Spinal cord (tissue), 10 donors: ENCODE data around the gene PGM1. TPM values are rescaled to one million over a fixed set of nuclear protein-coding genes. Genes with fewer than 3 reads are reported as not detected.
A peak's percentile ranks its signal among the peaks of the same experiment; 100 is the strongest.

ENCODE experiments used
- DNase-seq, 6 donors: peaks; one replicate each; pipeline versions ENCODE4 v3.0.0 to v3.0.0-alpha.2; 2013 to 2015; ENCODE audit warnings: low spot score in 6 of 6, low read depth in 4 of 6
- H3K27ac ChIP-seq: one replicate; pipeline ENCODE4 v1.5.1; 2013; ENCODE audit warnings: low read depth, low read length, control low read depth
- H3K27me3 ChIP-seq: one replicate; pipeline ENCODE4 v1.6.1; 2013; ENCODE audit warnings: low read length; ENCODE audit not compliant: control insufficient read depth, insufficient read depth
- H3K36me3 ChIP-seq: one replicate; pipeline ENCODE4 v1.6.1; 2013; ENCODE audit warnings: low read length; ENCODE audit not compliant: control insufficient read depth, insufficient read depth
- H3K4me1 ChIP-seq: one replicate; pipeline ENCODE4 v1.6.1; 2013; ENCODE audit warnings: low read length; ENCODE audit not compliant: control insufficient read depth, insufficient read depth
- H3K4me3 ChIP-seq: one replicate; pipeline ENCODE4 v1.5.1; 2013; ENCODE audit warnings: low read depth, low read length, control low read depth
- H3K9me3 ChIP-seq: one replicate; pipeline ENCODE4 v1.6.1; 2013; ENCODE audit warnings: low read length; ENCODE audit not compliant: control insufficient read depth, insufficient read depth
- WGBS: methylation state at CpG from one replicate; pipeline ENCODE4 v1.1.5; 2013; ENCODE audit warnings: missing lambda C conversion rate; ENCODE audit not compliant: insufficient coverage; 5-methylcytosine and 5-hydroxymethylcytosine counted together
- polyA plus RNA-seq, 2 donors: library from polyadenylated mRNA; unstranded; fragments of 120-200 nt; gene quantifications; one replicate each; pipeline ENCODE4 v1.2.1, GENCODE V29; 2013; ENCODE audit not compliant: insufficient read length in 2 of 2
- total RNA-seq, 2 donors: library from RNA; depleted of rRNA in 1 of 2; stranded (reverse); fragments of 120-200 nt in 1 of 2; fragments of >200 nt in 1 of 2; gene quantifications; one replicate each; pipeline versions ENCODE4 v1.2.3 to v1.2.4, GENCODE V29; 2013 to 2014
- donor health status: healthy.

The PGM1 gene
- total and polyA plus RNA-seq, 4 donors, result 41.3 to 58.3 (median 47.9) TPM

- WGBS, result 90% methylated on average over 3 of the region's 4 CpGs
- no peaks in the 10 kb centered on the region for H3K27me3 ChIP-seq
- no peaks in the 10 kb centered on the region for H3K4me1 ChIP-seq
- no peak overlapping the region for H3K4me3 ChIP-seq
- no peak overlapping the region for H3K27ac ChIP-seq
- H3K36me3 ChIP-seq, result no peaks in the 10 kb centered on the region
- no peaks in the 10 kb centered on the region for H3K9me3 ChIP-seq
- no peak for DNase-seq
These were observed 19.4 kb downstream of the PGM1 start for GRCh38 chr1:63612564-63612963.

GRCh38 chr1:63612971-63613370 is 19.8 kb downstream of the PGM1 start:
- Histone ChIP-seq H3K27ac (no peak overlapping the region), H3K9me3 (no peaks in the 10 kb centered on the region), H3K27me3 (no peaks in the 10 kb centered on the region), H3K4me1 (no peaks in the 10 kb centered on the region), H3K36me3 (no peaks in the 10 kb centered on the region), H3K4me3 (no peak overlapping the region)
- DNase-seq, result no peak

GRCh38 chr1:63615768-63616420 is 22.7 kb downstream of the PGM1 start:
- H3K36me3 ChIP-seq, result no peaks in the 10 kb centered on the region
- no peak overlapping the region for H3K4me3 ChIP-seq
- no peaks in the 10 kb centered on the region for H3K27me3 ChIP-seq
- WGBS, result 38% methylated on average over 2 of the region's 6 CpGs
- H3K4me1 ChIP-seq, result no peaks in the 10 kb centered on the region
- peak; percentile 59 to 93 (median 73) for DNase-seq
- H3K9me3 ChIP-seq, result no peaks in the 10 kb centered on the region
- H3K27ac ChIP-seq, result no peak overlapping the region

- no peaks in the 10 kb centered on the region for H3K36me3 ChIP-seq
- 100% methylated on average over 2 of the region's 6 CpGs for WGBS
- DNase-seq, result no peak
- no peaks in the 10 kb centered on the region for H3K27me3 ChIP-seq
- no peaks in the 10 kb centered on the region for H3K4me1 ChIP-seq
- H3K27ac ChIP-seq, result no peak overlapping the region
- H3K4me3 ChIP-seq, result no peak overlapping the region
- no peaks in the 10 kb centered on the region for H3K9me3 ChIP-seq
These were observed 24.2 kb downstream of the PGM1 start for GRCh38 chr1:63617450-63617849.

- no peak for DNase-seq
- Histone ChIP-seq H3K36me3 (no peaks in the 10 kb centered on the region), H3K9me3 (no peaks in the 10 kb centered on the region), H3K27me3 (no peaks in the 10 kb centered on the region), H3K27ac (no peak overlapping the region), H3K4me1 (peaks cover 3% of the 10 kb centered on the region), H3K4me3 (no peak overlapping the region)
These were observed 24.8 kb downstream of the PGM1 start for GRCh38 chr1:63618011-63618410.

- peaks cover 3% of the 10 kb centered on the region for H3K4me1 ChIP-seq
- no peaks in the 10 kb centered on the region for H3K36me3 ChIP-seq
- H3K9me3 ChIP-seq, result no peaks in the 10 kb centered on the region
- no peak overlapping the region for H3K27ac ChIP-seq
- H3K27me3 ChIP-seq, result no peaks in the 10 kb centered on the region
- 94% methylated on average over 3 of the region's 4 CpGs for WGBS
- DNase-seq, result no peak
- H3K4me3 ChIP-seq, result no peak overlapping the region
These were observed 26.3 kb downstream of the PGM1 start for GRCh38 chr1:63619558-63619957.

GRCh38 chr1:63620671-63621070 is 27.5 kb downstream of the PGM1 start:
- no peaks in the 10 kb centered on the region for H3K27me3 ChIP-seq
- H3K4me1 ChIP-seq, result peaks cover 3% of the 10 kb centered on the region
- no peaks in the 10 kb centered on the region for H3K36me3 ChIP-seq
- no peak overlapping the region for H3K27ac ChIP-seq
- H3K4me3 ChIP-seq, result no peak overlapping the region
- DNase-seq, result peak in 2 of 6 donors; percentile 13 to 76
- H3K9me3 ChIP-seq, result no peaks in the 10 kb centered on the region
- WGBS, result 83% methylated on average over 5 of the region's 5 CpGs

- Histone ChIP-seq H3K27me3 (no peaks in the 10 kb centered on the region), H3K27ac (no peak overlapping the region), H3K9me3 (no peaks in the 10 kb centered on the region), H3K4me3 (no peak overlapping the region), H3K36me3 (no peaks in the 10 kb centered on the region), H3K4me1 (peaks cover 3% of the 10 kb centered on the region)
- DNase-seq, result peak in 2 of 6 donors; percentile 57 to 64
- 18% methylated on average over 3 of the region's 3 CpGs for WGBS
These were observed 27.9 kb downstream of the PGM1 start for GRCh38 chr1:63621075-63621474.

- DNase-seq, result peak in 2 of 6 donors; percentile 54 to 60
- peaks cover 3% of the 10 kb centered on the region for H3K4me1 ChIP-seq
- H3K36me3 ChIP-seq, result no peaks in the 10 kb centered on the region
- no peaks in the 10 kb centered on the region for H3K27me3 ChIP-seq
- no peak overlapping the region for H3K27ac ChIP-seq
- H3K9me3 ChIP-seq, result no peaks in the 10 kb centered on the region
- 27% methylated on average over 6 of the region's 6 CpGs for WGBS
- H3K4me3 ChIP-seq, result no peak overlapping the region
These were observed 28.5 kb downstream of the PGM1 start for GRCh38 chr1:63621698-63622097.

GRCh38 chr1:63622849-63623566 is 29.8 kb downstream of the PGM1 start:
- Histone ChIP-seq H3K27ac (no peak overlapping the region), H3K36me3 (no peaks in the 10 kb centered on the region), H3K9me3 (no peaks in the 10 kb centered on the region), H3K4me1 (peaks cover 3% of the 10 kb centered on the region), H3K4me3 (no peak overlapping the region), H3K27me3 (no peaks in the 10 kb centered on the region)
- WGBS, result 33% methylated on average over 1 of the region's 7 CpGs
- peak in 1 of 6 donors; percentile 35 for DNase-seq
